Effector CD8-positive, alpha-beta T cell (primary cell): ENCODE results near the gene GAPVD1.

Source experiments
- DNase-seq: peaks from one replicate; lab custom pipeline; 2025; lab: John Stamatoyannopoulos, UW

The GAPVD1 gene

GRCh38 chr9:125405938-125406809 lies 144.5 kb downstream of the GAPVD1 start:
- DNase-seq = no peak

- no peak for DNase-seq
Observed at GRCh38 chr9:125406810-125407087, 145.1 kb downstream of the GAPVD1 start.

- no peak for DNase-seq
Observed at GRCh38 chr9:125407432-125407973, 145.9 kb downstream of the GAPVD1 start.

GRCh38 chr9:125407974-125408900 lies 146.6 kb downstream of the GAPVD1 start:
- DNase-seq = peak; percentile 48

GRCh38 chr9:125409217-125409636 lies 147.6 kb downstream of the GAPVD1 start:
- no peak for DNase-seq

- no peak for DNase-seq
Observed at GRCh38 chr9:125409637-125410521, 148.3 kb downstream of the GAPVD1 start.

GRCh38 chr9:125410522-125410894 lies 148.9 kb downstream of the GAPVD1 start:
- DNase-seq = no peak

GRCh38 chr9:125411171-125411756 lies 149.6 kb downstream of the GAPVD1 start:
- no peak for DNase-seq

- DNase-seq = no peak
Observed at GRCh38 chr9:125412166-125412565, 150.5 kb downstream of the GAPVD1 start.

GRCh38 chr9:125413579-125413978 lies 152.0 kb downstream of the GAPVD1 start:
- no peak for DNase-seq

GRCh38 chr9:125415583-125416460 lies 154.2 kb downstream of the GAPVD1 start:
- no peak for DNase-seq

GRCh38 chr9:125416517-125416916 lies 154.9 kb downstream of the GAPVD1 start:
- no peak for DNase-seq
